ENCODE measurements around the gene RUNX1. TPM values are rescaled to one million over a fixed set of nuclear protein-coding genes. Genes with fewer than 3 reads are reported as not detected.
A peak's percentile ranks its signal among the peaks of the same experiment; 100 is the strongest.

RUNX1 gene
- total RNA-seq, 1 donor = 40.9 TPM

DNA sequence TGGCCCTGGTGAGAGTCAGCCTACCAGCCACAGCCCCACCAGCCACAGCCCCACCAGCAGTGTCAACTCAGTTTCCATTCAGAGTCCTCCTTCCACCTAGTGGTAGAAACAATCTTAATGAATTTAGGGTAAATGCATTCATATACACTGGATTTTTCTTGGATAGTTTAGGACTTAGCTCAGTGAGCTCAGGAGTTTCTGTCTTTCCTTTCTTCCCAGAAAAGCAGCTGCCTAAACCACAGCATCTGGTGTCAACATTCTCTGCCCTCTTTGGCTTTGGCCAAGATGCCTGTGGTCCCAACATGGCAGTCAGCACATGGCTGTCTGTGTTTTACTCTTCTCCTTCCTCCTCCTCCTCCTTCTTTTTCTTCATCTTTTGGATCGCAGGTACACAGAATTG, 286.3 kb downstream of the RUNX1 start:
- Histone ChIP-seq H3K4me2 (ENCODE audit: insufficient read depth, low read length) (no peak overlapping the region), H3K79me2 (ENCODE audit: insufficient read depth, low read length) (no peaks in the 10 kb centered on the region), H3K36me3 (ENCODE audit: insufficient read depth, low read length) (no peaks in the 10 kb centered on the region), H3K4me3 (ENCODE audit: insufficient read depth, low read length) (no peak overlapping the region), H3K27me3 (ENCODE audit: insufficient read depth, low read length) (no peaks in the 10 kb centered on the region), H3K9me3 (ENCODE audit: low read depth, low read length) (no peaks in the 10 kb centered on the region), H3K4me1 (ENCODE audit: insufficient read depth, low read length) (no peaks in the 10 kb centered on the region), H4K20me1 (ENCODE audit: insufficient read depth, low read length) (no peaks in the 10 kb centered on the region), H3K27ac (ENCODE audit: low read depth, low read length) (no peak overlapping the region), H2AFZ (ENCODE audit: low read length) (no peak overlapping the region)
- TF ChIP-seq, protein P1, sequence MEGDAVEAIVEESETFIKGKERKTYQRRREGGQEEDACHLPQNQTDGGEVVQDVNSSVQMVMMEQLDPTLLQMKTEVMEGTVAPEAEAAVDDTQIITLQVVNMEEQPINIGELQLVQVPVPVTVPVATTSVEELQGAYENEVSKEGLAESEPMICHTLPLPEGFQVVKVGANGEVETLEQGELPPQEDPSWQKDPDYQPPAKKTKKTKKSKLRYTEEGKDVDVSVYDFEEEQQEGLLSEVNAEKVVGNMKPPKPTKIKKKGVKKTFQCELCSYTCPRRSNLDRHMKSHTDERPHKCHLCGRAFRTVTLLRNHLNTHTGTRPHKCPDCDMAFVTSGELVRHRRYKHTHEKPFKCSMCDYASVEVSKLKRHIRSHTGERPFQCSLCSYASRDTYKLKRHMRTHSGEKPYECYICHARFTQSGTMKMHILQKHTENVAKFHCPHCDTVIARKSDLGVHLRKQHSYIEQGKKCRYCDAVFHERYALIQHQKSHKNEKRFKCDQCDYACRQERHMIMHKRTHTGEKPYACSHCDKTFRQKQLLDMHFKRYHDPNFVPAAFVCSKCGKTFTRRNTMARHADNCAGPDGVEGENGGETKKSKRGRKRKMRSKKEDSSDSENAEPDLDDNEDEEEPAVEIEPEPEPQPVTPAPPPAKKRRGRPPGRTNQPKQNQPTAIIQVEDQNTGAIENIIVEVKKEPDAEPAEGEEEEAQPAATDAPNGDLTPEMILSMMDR (IDR thresholded peaks at IDR 0.05; ENCODE audit: extremely low read depth, low read depth, low read length) = peak; percentile 22
- peak; percentile 34 for DNase-seq (ENCODE audit: insufficient read length, low spot score, missing footprints)

DNA sequence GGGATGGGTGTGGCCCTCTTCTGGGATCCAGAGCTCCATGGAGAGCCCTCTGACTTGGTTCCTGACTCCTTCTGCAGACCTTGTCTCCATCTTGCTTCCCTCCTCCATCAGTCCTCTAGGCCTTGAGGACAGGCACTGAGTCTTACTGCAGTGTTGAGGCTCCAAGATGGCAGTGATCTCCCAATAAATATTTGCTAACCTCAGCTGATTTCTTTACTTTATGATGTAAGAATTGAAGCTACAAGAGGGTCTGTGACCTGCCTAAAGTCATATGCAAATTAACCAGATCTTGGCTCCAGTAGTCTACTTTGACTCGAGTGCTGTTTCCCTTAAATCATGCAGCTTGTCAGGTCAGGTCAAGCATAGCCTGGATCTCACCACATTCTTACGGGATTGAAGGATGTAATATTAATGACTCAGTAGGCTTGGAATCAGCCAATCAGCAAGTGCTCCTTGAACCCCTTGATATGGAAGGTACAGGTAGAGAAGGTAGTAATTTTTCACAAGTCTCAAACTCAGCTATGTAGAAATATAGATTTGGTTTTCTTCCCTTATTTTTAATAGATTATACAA, 287.3 kb downstream of the RUNX1 start:
- Histone ChIP-seq H3K36me3 (ENCODE audit: insufficient read depth, low read length) (no peaks in the 10 kb centered on the region), H3K4me2 (ENCODE audit: insufficient read depth, low read length) (no peak overlapping the region), H3K9me3 (ENCODE audit: low read depth, low read length) (no peaks in the 10 kb centered on the region), H4K20me1 (ENCODE audit: insufficient read depth, low read length) (no peaks in the 10 kb centered on the region), H3K4me1 (ENCODE audit: insufficient read depth, low read length) (no peaks in the 10 kb centered on the region), H2AFZ (ENCODE audit: low read length) (no peak overlapping the region), H3K4me3 (ENCODE audit: insufficient read depth, low read length) (no peak overlapping the region), H3K27ac (ENCODE audit: low read depth, low read length) (no peak overlapping the region), H3K79me2 (ENCODE audit: insufficient read depth, low read length) (no peaks in the 10 kb centered on the region), H3K27me3 (ENCODE audit: insufficient read depth, low read length) (no peaks in the 10 kb centered on the region)
- DNase-seq (ENCODE audit: insufficient read length, low spot score, missing footprints) = peak; percentile 49
- TF ChIP-seq, protein P1 (IDR thresholded peaks at IDR 0.05; ENCODE audit: extremely low read depth, low read depth, low read length) = no peak

DNA sequence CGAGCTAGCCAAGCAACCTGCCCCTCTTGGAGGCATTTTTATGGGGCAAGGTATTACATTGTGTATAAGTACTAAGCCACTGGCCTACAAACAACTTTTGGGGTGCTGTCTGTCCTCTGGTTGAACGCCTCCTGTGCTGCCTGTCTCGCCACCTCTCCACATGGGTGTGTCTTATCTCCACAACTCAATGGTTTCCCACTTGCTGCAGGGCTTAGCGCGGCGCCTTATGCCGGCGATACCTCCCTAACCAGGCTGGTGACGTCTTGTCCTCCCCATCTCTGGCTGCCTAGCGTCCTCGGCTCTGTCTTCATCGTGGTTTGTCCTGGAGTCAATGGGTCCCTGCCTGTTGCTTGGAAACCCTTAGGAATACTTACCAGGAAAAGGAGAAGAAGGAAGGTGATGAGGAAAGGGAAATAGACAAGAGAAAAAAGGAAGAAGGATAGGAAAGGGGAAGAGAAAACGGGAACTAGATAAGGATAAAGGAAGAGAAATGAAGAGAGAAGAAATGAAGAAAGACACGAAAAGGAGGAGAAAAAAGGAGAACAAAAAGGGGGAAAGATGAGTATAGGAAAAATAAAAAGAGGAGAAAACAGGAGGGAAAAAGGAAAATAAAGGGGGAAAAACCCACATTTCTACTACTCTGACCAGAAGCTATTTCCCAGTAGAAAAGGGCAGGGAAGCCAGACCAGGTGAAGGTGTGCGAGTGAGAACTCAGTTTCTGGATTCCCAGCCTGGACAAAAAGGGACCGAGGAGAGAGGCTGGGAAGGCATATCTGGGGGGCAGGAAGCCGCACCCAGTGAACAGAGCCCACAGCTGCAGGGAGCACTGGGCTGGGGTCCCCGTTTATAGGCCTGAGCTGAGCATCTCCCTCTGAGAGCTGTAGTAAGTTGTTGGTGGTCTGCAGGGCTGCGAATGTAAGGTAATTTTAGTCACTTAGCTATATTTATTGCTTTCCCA, 294.1 kb downstream of the RUNX1 start:
- no peaks in the 10 kb centered on the region for H4K20me1 ChIP-seq (ENCODE audit: insufficient read depth, low read length)
- no peaks in the 10 kb centered on the region for H3K79me2 ChIP-seq (ENCODE audit: insufficient read depth, low read length)
- H3K4me3 ChIP-seq (ENCODE audit: insufficient read depth, low read length) = no peak overlapping the region
- no peak overlapping the region for H3K4me2 ChIP-seq (ENCODE audit: insufficient read depth, low read length)
- H3K9me3 ChIP-seq (ENCODE audit: low read depth, low read length) = no peaks in the 10 kb centered on the region
- no peaks in the 10 kb centered on the region for H3K4me1 ChIP-seq (ENCODE audit: insufficient read depth, low read length)
- no peak overlapping the region for H3K27ac ChIP-seq (ENCODE audit: low read depth, low read length)
- TF ChIP-seq, protein P1 (IDR thresholded peaks at IDR 0.05; ENCODE audit: extremely low read depth, low read depth, low read length) = no peak
- no peaks in the 10 kb centered on the region for H3K27me3 ChIP-seq (ENCODE audit: insufficient read depth, low read length)
- DNase-seq (ENCODE audit: insufficient read length, low spot score, missing footprints) = no peak
- H2AFZ ChIP-seq (ENCODE audit: low read length) = no peak overlapping the region
- H3K36me3 ChIP-seq (ENCODE audit: insufficient read depth, low read length) = no peaks in the 10 kb centered on the region

DNA sequence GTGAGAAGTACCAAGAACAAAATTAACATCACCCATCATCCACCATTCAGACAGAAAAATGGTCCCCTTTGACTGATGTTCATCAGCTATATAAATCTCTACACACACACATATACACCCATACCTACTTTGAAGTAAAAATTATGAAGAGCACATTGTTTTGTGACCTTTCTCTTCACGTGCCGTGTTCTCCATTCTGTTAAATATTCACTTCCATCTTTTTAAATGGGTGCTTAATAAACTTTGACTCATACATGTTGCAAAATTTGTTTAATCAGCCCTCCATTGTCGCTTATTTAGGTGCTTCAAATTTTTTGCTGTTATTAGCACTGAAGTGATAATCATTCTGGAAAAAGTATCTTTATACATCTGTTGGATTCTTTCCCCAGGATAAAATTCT, 300.2 kb downstream of the RUNX1 start:
- no peak overlapping the region for H2AFZ ChIP-seq (ENCODE audit: low read length)
- DNase-seq (ENCODE audit: insufficient read length, low spot score, missing footprints) = no peak
- H3K9me3 ChIP-seq (ENCODE audit: low read depth, low read length) = no peaks in the 10 kb centered on the region
- H3K27me3 ChIP-seq (ENCODE audit: insufficient read depth, low read length) = no peaks in the 10 kb centered on the region
- H3K27ac ChIP-seq (ENCODE audit: low read depth, low read length) = no peak overlapping the region
- no peak overlapping the region for H3K4me3 ChIP-seq (ENCODE audit: insufficient read depth, low read length)
- TF ChIP-seq, protein P1 (IDR thresholded peaks at IDR 0.05; ENCODE audit: extremely low read depth, low read depth, low read length) = no peak
- peaks cover 10% of the 10 kb centered on the region for H3K4me1 ChIP-seq (ENCODE audit: insufficient read depth, low read length)
- H3K79me2 ChIP-seq (ENCODE audit: insufficient read depth, low read length) = no peaks in the 10 kb centered on the region
- no peaks in the 10 kb centered on the region for H4K20me1 ChIP-seq (ENCODE audit: insufficient read depth, low read length)
- H3K4me2 ChIP-seq (ENCODE audit: insufficient read depth, low read length) = no peak overlapping the region
- no peaks in the 10 kb centered on the region for H3K36me3 ChIP-seq (ENCODE audit: insufficient read depth, low read length)

Data from osteoblast (primary cell).